ENCODE results near the gene ATXN7L1.
"Not testable (repeated sequence)": the region's sequence is repeated elsewhere in the genome, so short reads cannot be mapped to it uniquely, and the experiment has no call there.

The ATXN7L1 gene

GRCh38 chr7:105894131-105894530 is 17.7 kb upstream of the ATXN7L1 start:
- DNase-seq (ENCODE audit: extremely low read depth, low read depth): no peak

GRCh38 chr7:105892387-105892786 is 16.0 kb upstream of the ATXN7L1 start:
- no peak for TF ChIP-seq CTCF (IDR thresholded peaks at IDR 0.05; ENCODE audit: low read depth, low read length, missing control alignments)
- H3K4me3 ChIP-seq (replicated peaks; ENCODE audit: low read depth, low read length): no peak overlapping the region
- no peak for DNase-seq (ENCODE audit: extremely low read depth, low read depth)

More at GRCh38 chr7:105894131-105894530, 17.7 kb upstream of the ATXN7L1 start:
- TF ChIP-seq CTCF (IDR thresholded peaks at IDR 0.05; ENCODE audit: low read depth, low read length, missing control alignments): no peak
- no peak overlapping the region for H3K4me3 ChIP-seq (replicated peaks; ENCODE audit: low read depth, low read length)

- no peak for TF ChIP-seq CTCF (IDR thresholded peaks at IDR 0.05; ENCODE audit: low read depth, low read length, missing control alignments)
- no peak for DNase-seq (ENCODE audit: extremely low read depth, low read depth)
- no peak overlapping the region for H3K4me3 ChIP-seq (replicated peaks; ENCODE audit: low read depth, low read length)
These were observed 14.0 kb upstream of the ATXN7L1 start for GRCh38 chr7:105890290-105890997.

- no peak overlapping the region for H3K4me3 ChIP-seq (replicated peaks; ENCODE audit: low read depth, low read length)
- no peak for DNase-seq (ENCODE audit: extremely low read depth, low read depth)
- no peak for TF ChIP-seq CTCF (IDR thresholded peaks at IDR 0.05; ENCODE audit: low read depth, low read length, missing control alignments)
These were observed 11.3 kb upstream of the ATXN7L1 start for GRCh38 chr7:105887569-105888189.

- H3K4me3 ChIP-seq (replicated peaks; ENCODE audit: low read depth, low read length): no peak overlapping the region
- no peak for TF ChIP-seq CTCF (IDR thresholded peaks at IDR 0.05; ENCODE audit: low read depth, low read length, missing control alignments)
- DNase-seq (ENCODE audit: extremely low read depth, low read depth): no peak
These were observed 10.4 kb upstream of the ATXN7L1 start for GRCh38 chr7:105886776-105887175.

GRCh38 chr7:105885387-105886111 is 9.2 kb upstream of the ATXN7L1 start:
- no peak for TF ChIP-seq CTCF (IDR thresholded peaks at IDR 0.05; ENCODE audit: low read depth, low read length, missing control alignments)
- no peak for DNase-seq (ENCODE audit: extremely low read depth, low read depth)
- no peak overlapping the region for H3K4me3 ChIP-seq (replicated peaks; ENCODE audit: low read depth, low read length)

- H3K4me3 ChIP-seq (replicated peaks; ENCODE audit: low read depth, low read length); DNase-seq (ENCODE audit: extremely low read depth, low read depth): not testable (repeated sequence)
These were observed 6.8 kb upstream of the ATXN7L1 start for GRCh38 chr7:105883179-105883578.

Data from HFF-Myc (cell line).